Measurements from ENCODE around the gene ST7. TPM values are rescaled to one million over a fixed set of nuclear protein-coding genes. Genes with fewer than 3 reads are reported as not detected.

ST7 gene
- total and polyA plus RNA-seq, 2 of the 8 experiments (the other 6 are each of a cell fraction or from before 2014, with no cell fraction given): 16.3 to 18.0 TPM

- TF ChIP-seq, protein P1, sequence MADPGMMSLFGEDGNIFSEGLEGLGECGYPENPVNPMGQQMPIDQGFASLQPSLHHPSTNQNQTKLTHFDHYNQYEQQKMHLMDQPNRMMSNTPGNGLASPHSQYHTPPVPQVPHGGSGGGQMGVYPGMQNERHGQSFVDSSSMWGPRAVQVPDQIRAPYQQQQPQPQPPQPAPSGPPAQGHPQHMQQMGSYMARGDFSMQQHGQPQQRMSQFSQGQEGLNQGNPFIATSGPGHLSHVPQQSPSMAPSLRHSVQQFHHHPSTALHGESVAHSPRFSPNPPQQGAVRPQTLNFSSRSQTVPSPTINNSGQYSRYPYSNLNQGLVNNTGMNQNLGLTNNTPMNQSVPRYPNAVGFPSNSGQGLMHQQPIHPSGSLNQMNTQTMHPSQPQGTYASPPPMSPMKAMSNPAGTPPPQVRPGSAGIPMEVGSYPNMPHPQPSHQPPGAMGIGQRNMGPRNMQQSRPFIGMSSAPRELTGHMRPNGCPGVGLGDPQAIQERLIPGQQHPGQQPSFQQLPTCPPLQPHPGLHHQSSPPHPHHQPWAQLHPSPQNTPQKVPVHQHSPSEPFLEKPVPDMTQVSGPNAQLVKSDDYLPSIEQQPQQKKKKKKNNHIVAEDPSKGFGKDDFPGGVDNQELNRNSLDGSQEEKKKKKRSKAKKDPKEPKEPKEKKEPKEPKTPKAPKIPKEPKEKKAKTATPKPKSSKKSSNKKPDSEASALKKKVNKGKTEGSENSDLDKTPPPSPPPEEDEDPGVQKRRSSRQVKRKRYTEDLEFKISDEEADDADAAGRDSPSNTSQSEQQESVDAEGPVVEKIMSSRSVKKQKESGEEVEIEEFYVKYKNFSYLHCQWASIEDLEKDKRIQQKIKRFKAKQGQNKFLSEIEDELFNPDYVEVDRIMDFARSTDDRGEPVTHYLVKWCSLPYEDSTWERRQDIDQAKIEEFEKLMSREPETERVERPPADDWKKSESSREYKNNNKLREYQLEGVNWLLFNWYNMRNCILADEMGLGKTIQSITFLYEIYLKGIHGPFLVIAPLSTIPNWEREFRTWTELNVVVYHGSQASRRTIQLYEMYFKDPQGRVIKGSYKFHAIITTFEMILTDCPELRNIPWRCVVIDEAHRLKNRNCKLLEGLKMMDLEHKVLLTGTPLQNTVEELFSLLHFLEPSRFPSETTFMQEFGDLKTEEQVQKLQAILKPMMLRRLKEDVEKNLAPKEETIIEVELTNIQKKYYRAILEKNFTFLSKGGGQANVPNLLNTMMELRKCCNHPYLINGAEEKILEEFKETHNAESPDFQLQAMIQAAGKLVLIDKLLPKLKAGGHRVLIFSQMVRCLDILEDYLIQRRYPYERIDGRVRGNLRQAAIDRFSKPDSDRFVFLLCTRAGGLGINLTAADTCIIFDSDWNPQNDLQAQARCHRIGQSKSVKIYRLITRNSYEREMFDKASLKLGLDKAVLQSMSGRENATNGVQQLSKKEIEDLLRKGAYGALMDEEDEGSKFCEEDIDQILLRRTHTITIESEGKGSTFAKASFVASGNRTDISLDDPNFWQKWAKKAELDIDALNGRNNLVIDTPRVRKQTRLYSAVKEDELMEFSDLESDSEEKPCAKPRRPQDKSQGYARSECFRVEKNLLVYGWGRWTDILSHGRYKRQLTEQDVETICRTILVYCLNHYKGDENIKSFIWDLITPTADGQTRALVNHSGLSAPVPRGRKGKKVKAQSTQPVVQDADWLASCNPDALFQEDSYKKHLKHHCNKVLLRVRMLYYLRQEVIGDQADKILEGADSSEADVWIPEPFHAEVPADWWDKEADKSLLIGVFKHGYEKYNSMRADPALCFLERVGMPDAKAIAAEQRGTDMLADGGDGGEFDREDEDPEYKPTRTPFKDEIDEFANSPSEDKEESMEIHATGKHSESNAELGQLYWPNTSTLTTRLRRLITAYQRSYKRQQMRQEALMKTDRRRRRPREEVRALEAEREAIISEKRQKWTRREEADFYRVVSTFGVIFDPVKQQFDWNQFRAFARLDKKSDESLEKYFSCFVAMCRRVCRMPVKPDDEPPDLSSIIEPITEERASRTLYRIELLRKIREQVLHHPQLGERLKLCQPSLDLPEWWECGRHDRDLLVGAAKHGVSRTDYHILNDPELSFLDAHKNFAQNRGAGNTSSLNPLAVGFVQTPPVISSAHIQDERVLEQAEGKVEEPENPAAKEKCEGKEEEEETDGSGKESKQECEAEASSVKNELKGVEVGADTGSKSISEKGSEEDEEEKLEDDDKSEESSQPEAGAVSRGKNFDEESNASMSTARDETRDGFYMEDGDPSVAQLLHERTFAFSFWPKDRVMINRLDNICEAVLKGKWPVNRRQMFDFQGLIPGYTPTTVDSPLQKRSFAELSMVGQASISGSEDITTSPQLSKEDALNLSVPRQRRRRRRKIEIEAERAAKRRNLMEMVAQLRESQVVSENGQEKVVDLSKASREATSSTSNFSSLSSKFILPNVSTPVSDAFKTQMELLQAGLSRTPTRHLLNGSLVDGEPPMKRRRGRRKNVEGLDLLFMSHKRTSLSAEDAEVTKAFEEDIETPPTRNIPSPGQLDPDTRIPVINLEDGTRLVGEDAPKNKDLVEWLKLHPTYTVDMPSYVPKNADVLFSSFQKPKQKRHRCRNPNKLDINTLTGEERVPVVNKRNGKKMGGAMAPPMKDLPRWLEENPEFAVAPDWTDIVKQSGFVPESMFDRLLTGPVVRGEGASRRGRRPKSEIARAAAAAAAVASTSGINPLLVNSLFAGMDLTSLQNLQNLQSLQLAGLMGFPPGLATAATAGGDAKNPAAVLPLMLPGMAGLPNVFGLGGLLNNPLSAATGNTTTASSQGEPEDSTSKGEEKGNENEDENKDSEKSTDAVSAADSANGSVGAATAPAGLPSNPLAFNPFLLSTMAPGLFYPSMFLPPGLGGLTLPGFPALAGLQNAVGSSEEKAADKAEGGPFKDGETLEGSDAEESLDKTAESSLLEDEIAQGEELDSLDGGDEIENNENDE (IDR thresholded peaks at IDR 0.05; ENCODE audit: insufficient replicate concordance, low read length): no peak
- TF ChIP-seq NANOG (IDR thresholded peaks at IDR 0.05; ENCODE audit: insufficient read depth, low read depth, low read length, poor library complexity, severe bottlenecking): no peak
- no peak for TF ChIP-seq JUND (IDR thresholded peaks at IDR 0.05; ENCODE audit: low read length)
- no peak for TF ChIP-seq POU5F1 (IDR thresholded peaks at IDR 0.05; ENCODE audit: low read depth, low read length)
- TF ChIP-seq SIX5 (IDR thresholded peaks at IDR 0.05; ENCODE audit: low read depth, low read length): no peak
- no peak for TF ChIP-seq TAF1 (IDR thresholded peaks at IDR 0.05; ENCODE audit: low read depth, low read length)
- TF ChIP-seq CEBPB (IDR thresholded peaks at IDR 0.05; ENCODE audit: low read depth, low read length): no peak
- TF ChIP-seq ASH2L (IDR thresholded peaks at IDR 0.05; ENCODE audit: low read length): no peak
- TF ChIP-seq SIN3A (conservative IDR thresholded peaks at IDR 0.05 in 1 of 2, IDR thresholded peaks at IDR 0.05 in 1 of 2; ENCODE audit: low read depth in 1 of 2, low read length in 2 of 2): no peak
Observed at GRCh38 chr7:117043108-117043825, 90.0 kb downstream of the ST7 start (continued).

Data from H1 (cell line).